GM12892 (cell line): ENCODE results near the gene DCAF4L1.

Experiments
- POLR2A ChIP-seq: IDR thresholded peaks from 2 replicates; pipeline ENCODE4 v1.6.1; 2011; ENCODE audit warnings: low read depth, low read length, control low read depth
- TAF1 ChIP-seq: IDR thresholded peaks from 2 replicates; pipeline ENCODE4 v1.6.1; 2011; ENCODE audit warnings: low read depth, mild to moderate bottlenecking, control low read depth, low read length, borderline replicate concordance

DNA sequence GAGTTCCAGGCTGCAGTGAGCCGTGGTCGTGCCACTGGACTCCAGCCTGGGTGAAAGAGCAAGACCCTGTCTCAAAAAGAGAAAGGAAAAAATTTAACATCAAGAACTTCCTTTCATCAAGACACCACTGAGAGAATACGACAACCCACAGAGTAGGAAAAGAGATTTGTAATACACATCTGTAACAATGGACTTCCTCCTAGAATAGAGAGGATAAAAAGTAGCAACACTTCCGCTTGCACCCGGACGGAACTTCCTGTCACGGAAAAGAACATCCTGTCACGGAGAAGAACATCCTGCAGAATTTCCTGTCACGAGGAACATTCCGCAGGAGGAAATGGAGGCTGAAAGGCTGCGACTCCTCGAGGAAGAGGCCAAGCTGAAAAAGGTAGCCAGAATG lies at the start of gene DCAF4L1:
- TF ChIP-seq POLR2A, result no peak
- TF ChIP-seq TAF1, result no peak
